Ecto neural progenitor cell (in vitro differentiated cells): Measurements from ENCODE around the gene TAF1B.
"Not testable (repeated sequence)": the region's sequence is repeated elsewhere in the genome, so short reads cannot be mapped to it uniquely, and the experiment has no call there.

ENCODE experiments used
- DNase-seq: peaks from one replicate; pipeline ENCODE4 v3.0.0-alpha.2; 2018; ENCODE audit warnings: low spot score

TAF1B gene

DNA sequence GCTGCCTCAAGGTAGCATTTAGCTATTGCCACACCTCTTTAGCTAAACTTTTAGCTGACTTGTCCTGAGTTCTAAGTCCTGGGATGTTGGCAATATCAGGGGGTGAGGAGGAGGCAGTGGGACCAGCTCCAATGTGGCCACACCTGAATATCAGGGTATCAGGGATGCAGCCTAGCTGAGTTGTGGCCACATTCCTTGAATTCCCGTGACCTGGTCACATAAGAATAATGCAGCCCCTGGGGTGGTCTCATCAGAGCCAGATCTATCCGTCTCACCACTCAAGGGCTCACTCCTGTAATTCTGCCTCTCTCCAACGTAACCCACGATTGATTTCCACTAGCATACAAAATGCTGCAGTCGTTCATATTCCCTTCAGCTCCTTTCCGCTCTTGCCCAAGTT, 11.6 kb upstream of the TAF1B start:
- no peak for DNase-seq

DNA sequence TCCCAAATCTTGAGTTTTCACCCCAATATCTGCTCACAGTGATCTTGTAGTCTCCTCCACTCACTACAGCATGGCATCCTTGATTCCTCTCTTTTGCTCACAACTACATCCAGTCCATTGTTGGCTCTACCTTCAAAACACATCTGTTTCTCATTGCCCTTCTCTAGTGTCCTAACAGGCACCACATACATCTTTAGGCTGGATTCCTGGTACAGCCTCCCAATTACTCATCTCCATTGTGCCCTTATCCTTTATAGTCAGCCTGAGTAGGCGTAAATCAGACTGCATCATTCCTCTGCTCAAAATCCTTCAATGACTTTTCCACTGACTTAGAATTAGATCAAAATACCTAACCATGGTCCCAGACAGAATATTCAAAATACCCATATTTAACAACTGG, 10.7 kb upstream of the TAF1B start:
- no peak for DNase-seq

DNA sequence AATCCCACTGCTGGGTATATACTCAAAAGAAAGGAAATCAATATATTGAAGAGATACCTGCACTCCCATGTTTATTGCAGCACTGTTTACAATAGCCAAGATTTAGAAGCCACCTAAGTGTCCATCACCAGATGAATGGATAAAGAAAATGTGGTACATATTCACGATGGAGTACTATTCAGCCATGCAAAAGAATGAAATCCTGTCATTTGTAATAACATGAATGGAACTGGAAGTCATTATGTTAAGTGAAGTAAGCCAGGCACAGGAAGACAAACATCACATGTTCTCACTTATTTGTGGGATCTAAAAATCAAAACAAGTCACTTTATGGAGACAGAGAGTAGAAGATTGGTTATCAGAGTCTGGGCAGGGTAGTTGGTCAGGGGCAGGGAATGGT, 8.2 kb upstream of the TAF1B start:
- DNase-seq = not testable (repeated sequence)

DNA sequence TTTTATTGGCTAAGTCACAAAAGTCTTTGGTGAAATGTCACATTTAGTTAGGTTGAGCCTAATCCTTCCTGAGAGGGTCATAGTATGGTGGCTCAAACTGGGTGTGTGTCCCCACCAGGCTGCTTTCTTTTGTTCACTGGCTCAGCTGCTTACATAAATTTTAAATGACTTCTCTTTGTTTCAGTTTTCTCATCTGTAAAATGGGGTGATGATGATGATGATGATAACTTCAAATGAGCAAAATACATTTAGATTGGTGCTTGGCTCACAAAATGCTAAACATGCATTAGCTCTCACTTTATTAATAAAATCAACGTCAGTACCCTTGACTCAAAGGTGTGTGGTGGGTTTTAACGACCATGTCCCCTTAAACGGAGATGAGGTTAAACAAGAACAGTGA, 7.2 kb upstream of the TAF1B start:
- DNase-seq = no peak

DNA sequence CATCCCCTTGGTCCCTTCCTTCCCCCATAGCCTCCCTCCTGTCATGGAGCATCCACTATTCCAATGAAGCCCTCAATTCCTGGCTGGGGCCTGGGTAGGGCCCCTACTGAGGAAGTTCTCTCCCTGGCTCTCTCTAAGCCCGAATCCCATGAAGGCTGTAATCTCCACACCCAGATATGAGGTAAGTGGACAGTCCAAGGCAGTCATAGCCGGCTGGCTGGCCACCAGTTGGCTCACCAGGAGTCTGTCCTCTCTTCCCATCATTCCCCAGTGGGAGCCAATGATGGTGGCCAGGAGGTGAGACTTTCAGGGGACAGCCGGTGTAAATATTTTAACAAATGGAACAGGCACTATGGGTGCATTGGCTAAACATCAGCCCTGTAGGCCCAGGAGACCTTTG, 6.8 kb upstream of the TAF1B start:
- no peak for DNase-seq

DNA sequence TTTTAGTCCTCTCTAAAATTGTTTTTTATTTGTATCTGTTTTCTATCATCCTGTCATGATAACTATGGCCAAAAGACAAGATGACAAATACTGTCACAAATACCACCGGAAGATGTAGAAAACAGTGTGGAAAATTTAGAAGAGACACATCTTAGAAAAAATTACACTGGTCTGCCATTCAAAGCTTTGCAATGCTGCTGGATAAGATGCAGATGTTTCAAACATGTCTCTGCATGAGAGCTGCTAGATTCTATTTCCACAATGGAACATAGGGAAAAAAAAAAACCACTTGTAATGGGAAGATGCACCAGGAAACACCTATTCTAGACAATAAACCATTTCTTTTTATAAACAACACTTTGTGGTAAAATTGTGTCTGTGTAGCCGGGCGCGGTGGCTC, 5.8 kb upstream of the TAF1B start:
- DNase-seq = no peak

DNA sequence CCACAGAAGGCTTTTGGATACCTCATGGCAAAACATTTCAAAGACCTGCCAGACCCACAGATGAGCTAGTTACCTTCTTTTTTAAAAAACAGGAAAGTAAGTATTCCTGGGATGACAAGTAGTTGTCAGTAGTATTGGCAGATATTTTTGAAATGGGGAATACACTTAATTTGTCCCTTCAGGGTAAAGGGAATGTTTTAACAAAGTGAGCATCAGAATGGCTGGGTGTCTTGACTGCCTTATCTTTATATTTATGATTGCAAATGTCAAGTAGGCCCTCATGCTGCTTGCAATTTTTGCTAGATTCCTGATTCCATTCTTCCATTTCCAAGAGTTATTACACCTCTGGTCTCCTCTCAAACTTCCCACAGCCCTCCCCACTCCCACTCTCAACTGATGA, 4.9 kb upstream of the TAF1B start:
- DNase-seq = no peak

DNA sequence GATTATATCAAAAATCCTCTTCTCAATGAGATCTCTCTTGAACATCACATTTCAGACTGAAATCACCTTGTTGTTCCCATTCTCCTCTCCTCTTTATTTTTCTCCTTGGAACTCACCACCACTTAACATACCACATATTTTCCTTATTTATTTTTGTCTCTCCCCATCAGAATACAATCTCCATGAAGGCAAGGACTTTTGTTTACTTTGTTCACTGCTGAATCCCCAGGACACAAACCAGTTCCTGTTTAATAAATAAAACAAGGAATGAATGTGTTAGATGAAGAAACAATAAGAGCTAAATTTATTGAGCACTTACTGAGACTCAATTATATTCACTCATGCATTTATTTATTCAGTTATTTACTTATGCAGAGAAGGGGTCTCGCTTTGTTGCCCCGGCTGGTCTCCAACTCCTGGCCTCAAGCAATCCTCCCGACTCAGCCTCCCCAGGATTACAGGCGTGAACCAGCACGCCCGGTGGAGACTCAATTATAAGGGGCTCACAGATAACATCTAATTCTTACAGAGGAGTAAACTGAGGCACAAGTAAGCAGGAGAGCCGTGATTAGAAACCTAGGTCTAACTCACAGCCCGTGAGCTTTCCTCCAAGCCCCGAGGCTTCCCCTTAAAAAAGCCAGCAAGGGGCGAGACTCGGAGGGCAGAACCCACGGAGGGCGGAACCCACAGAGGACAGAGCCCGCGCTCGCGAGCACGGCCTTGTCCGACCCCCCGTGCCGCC, 616 bp upstream of the TAF1B start:
- DNase-seq = no peak

DNA sequence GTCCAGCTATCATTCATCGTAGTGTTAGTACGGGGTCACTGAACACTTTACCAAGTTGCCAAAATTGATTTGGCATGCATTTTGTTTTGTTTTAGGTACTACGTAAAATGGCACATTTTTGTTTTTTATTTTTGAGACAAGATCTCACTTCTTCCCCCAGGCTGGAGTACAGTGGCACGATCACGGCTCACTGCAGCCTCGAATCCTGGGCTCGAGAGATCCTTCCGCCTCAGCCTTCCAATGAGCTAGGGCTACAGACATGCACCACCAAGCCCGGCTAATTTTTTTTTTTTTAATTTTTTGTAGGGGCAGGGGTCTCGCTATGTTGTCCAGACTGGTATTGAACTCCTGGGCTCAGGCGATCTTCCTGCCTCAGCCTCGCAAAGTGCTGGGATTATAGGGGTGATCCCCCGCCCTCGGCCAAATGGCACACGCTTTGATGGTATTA, 786 bp downstream of the TAF1B start:
- DNase-seq = no peak

DNA sequence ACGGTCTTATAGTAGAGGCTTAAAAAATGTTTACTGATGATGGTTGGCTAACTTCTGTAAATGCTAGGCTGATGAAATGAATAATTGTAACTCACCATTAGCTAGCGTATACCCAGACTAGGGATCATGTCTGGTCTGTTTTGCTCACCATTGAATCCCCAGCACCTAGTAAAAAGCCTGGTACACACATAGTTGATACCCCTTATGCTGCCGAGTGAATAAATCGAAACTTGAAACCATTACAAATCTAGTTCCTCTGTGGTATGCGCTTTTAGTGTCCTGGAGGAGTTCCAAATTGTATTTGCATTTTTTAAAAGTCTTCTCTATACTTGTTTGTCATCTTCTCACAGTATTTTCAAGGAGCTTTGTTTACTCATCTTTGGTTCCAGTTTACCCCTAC, 1.3 kb downstream of the TAF1B start:
- DNase-seq = no peak

DNA sequence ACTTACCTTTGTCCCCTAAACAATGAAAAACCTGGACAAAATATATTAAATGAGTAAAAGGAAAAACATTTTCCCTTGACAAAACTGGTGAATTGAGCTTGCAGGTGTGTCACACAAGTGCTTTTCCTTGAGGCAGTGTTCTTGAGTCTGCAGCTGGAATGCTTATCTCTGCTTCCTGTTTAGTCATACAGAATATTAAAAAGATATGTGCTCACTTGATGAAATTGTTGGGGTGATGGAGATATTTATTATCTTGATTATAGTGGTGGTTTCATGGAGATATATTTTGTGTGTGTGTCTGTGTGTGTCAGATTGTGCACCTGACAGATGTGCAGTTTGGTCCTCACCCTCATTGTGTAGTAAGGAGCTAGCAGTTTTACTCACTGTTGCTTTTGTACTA, 3.3 kb downstream of the TAF1B start:
- no peak for DNase-seq

DNA sequence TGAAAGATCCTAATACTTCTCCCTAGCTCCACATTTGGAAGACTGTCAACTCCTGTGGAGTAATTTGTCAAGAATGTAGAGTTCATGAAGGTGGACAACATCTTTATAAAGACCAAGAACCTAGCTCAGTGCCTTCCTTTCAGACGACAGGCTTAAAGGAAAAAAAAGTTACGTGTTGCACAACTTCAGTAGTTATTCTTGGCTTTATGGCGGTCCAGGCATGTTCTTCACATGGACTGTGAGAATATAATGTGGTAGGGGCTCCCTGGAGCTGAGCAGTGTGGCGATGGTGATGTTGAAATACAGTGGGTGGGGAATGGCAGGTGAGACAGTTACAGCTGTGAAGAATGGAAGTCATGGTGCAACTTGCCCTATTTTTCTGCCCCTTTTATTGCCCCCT, 3.9 kb downstream of the TAF1B start:
- DNase-seq = no peak

DNA sequence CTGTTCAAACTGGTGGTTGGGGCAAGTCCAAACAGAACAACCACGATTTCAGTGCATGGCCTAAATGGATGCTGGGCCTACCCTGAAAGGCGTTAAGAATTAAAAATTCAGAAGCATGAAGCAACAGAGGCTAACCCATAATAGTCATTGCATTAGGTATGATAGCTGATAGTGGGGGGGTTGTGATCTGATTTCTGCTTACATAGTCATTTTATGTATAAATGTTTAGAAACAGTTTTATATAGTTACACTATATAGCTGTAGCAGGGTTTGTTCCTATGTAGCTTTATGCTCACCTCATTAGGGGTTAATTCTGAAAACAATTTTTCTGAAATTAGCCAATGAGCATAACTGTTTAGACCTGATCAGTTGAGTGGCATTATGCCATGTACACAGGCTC, 9.6 kb downstream of the TAF1B start:
- no peak for DNase-seq

DNA sequence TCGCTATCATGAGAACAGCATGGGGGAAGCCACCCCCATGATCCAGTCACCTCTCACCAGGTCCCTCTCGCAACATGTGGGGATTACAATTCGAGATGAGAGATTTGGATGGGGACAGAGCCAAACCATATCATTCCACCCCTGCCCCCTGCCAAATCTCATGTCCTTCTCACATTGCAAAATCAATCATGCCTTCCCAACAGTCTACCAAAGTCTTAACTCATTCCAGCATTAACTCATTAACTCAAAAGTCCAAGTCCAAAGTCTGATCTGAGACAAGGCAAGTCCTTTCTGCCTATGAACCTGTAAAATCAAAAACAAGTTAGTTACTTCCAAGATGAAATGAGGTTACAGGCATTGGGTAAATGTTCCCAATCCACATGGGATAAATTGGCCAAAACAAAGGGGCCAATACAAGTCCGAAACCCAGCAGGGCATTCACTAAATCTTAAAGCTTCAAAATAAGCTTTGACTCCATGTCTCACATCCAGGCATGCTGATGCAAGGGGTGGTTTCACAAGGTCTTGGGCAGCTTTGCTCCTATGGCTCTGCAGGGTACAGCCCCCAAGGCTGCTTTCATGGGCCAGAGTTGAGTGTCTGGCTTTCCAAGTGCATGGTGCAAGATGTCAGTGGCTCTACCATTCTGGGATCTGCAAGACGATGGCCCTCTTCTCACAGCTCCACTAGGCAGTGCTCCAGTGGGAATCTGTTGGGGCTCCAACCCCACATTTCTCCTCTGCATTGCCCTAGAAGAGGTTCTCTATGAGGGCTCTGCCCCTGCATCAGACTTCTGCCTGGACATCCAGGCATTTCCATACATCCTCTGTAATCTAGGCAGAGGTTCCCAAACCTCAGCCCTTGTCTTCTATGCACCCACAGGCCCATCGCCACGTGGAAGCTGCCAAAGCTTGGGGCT, 14.8 kb downstream of the TAF1B start:
- DNase-seq = no peak

DNA sequence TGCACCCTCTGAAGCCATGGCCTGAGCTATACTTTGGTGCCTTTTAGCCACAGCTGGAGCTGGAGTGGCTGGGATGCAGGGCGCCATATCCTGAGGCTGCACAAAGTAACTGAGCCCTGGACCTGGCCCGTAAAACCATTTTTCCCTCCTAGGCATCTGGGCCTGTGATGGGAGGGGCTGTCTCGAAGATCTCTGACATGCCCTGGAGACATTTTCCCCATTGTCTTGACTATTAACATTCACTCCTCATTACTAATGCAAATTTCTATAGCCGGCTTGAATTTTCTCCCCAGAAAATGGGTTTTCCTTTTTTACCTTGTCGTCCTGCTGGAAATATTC, 15.4 kb downstream of the TAF1B start:
- DNase-seq = no peak

DNA sequence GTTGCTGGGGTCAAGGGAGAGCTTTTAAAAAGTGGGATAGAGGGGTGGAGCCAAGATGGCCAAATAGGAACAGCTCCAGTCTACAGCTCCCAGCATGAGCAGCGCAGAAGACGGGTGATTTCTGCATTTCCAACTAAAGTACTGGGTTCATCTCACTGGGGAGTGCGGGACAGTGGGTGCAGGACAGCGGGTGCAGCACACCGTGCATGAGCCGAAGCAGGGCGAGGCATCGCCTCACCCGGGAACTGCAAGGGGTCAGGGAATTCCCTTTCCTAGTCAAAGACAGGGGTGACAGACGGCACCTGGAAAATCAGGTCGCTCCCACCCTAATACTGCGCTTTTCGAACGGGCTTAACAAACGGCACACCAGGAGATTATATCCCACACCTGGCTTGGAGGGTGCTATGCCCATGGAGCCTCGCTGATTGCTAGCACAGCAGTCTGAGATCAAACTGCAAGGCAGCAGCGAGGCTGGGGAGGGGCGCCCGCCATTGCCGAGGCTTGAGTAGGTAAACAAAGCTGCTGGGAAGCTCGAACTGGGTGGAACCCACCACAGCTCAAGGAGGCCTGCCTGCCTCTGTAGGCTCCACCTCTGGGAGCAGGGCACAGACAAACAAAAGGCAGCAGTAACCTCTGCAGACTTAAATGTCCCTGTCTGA, 17.8 kb downstream of the TAF1B start:
- not testable (repeated sequence) for DNase-seq

DNA sequence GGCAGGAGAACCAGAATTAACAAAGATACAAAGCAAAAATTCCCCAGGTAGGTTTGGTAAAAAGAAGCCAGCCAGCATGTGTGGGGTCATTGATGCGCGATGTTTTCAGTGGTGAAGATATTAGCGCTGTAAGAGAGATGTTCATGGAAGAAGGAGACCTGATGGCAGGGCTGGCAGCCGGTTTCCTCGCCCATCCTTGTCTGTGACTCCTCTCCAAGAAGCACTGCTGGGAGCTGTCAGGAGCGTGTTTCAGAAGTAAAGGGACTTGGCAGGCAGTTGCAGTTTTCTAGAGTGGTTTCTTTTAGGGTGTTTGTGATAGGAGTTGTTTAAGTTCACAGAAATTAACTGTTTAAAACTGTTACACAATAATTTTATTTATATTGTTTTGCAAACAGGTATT, 24.6 kb downstream of the TAF1B start:
- DNase-seq = no peak

DNA sequence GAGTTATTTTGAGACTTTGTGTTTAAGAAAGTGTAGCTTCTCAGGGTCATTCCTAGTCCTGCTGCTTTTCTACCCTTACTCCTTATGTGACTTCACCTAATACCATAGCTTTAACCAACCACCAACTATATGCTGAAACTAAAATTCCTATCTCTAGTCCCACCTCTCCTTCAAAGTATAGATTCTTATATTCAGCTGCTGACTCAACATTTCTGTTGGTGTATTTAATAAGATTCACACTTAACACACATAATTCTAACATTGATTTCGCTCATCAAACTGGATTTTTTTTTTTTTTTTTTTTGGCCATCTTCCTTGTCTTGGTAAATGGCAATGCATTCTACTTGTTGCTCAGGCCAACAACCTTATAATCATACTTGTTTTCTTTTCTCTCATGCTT, 30.1 kb downstream of the TAF1B start:
- no peak for DNase-seq

DNA sequence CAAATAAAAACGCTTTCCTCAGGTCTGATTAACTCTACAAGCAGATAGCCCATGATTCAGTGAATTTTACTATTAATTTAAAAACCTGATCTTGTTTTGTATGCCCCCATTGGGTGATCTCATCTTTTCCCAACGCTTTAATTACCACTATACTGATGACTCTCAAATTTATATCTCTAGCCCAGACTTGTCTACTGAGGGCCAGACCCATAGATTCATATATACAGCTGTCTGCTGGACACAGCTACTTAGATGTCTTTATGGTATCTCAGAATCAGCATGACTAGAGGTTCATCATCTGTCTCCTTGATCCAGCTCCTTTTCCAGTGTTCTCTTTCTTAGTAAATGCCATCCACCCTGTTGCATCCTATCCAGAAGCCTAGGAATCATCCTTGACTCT, 33.8 kb downstream of the TAF1B start:
- DNase-seq = no peak

DNA sequence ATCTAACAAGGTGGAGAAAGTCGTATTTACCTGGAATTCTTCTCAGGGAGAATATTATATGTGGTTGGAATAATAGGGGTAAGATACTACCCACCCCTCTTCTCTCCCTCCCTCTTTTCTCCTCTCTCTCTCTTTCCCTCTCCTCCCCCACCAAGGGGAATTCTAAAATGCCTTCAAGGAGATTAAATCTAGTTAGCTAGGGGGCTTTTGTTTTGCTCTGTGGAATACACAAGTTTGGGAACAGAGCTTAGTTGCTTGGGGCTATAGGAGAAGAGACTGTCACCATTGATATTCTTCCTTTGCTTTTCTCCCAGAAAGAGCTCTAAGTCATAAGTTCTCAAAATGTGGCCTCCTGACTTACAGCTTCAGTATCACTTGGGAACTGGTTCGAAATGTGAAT, 34.5 kb downstream of the TAF1B start:
- no peak for DNase-seq

DNA sequence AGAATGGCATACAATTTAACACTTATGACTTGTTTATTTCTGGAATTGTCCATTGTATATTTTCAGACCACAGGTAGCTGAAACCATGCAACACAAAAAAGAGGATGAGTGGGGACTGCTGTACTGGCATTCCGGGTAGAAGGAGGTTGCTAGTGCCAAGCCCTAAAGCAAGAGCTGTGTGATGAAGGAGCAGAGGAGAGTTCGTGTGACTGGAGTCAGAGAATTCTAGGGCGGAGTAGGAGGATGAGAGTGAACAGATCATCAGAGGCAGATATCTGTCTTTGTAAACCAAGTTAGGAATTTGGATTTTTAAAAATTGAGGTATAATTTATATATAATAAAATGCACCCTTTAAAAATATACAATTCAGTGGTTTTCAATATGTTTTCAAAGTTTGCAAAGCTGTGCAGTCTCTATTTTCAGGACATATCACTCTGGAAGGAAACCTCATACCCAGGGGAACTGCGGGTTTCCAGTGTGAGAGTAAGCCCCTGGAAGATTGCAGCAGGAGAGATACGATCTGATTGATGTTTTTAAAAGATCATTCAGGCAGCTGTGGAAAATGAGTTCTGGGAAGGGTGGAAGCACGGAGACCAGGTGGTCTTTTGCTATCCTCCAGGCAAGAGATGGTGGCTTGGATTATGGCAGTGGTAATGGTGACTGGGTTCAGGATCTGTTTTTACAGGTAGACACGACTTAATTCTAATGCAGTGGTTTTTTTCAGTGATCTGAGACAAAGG, 36.4 kb downstream of the TAF1B start:
- no peak for DNase-seq

DNA sequence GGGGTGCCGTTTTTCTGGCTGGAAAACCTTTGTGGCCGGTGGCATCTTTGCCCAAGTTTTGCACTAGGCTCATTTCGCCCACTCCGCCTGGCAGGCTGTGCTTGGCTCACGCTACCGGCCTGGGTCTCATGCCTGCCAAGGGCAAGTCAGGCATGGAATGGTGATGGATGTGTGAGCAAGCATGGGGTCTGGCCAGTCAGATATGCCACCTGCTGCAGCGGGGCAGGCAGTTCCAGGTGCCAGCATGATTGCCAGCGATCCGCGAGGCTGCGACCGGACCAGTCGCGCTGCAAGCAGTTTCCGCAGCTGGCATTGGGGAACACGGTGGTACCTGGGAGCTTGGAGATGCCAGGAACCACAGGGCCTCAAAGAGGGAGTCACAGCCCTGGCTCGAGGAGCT, 40.6 kb downstream of the TAF1B start:
- no peak for DNase-seq
